SHP77 (cell line): ENCODE results near the gene MACIR.

ENCODE experiments used
- DNase-seq, 2 experiments: peaks; one replicate each; lab custom pipeline; 2025; lab: John Stamatoyannopoulos, UW

Gene MACIR

DNA sequence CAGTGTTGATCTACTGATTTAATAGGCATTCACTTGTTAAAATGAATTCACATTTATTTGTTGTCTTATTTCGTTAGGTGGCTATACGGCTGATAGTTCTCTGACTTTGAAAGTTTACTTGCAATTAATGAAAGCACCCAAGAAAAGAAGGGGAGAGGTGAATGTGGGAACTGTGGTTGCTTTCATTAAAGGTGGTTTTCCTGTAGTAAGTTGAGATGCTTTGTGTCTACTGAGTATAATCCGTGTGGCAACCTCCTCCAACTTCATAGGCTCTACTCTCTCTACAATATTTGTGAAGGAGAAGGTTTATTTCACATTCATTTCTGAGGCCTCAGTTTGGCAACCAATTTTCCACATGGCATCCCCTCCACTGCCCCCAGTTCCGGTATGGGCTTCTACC, 12.8 kb upstream of the MACIR start:
- DNase-seq, result no peak

DNA sequence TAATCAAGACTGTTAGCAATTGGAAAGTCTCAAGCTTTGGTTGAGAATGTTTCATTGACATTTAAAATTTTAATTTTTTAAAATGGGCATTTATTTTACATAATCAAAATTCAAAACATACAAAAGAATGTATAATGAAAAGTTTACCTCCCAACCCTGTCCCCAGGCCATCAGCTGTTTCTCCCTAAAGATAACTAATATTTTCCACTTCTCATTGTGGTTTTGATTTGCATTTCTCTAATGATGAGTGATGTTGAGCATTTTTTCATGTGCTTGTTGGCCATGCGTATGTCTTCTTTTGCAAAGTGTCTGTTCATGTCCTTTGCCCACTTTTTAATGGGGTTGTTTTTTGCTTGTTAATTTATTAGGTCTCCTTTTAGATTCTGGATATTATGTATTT, 11.4 kb upstream of the MACIR start:
- no peak for DNase-seq

DNA sequence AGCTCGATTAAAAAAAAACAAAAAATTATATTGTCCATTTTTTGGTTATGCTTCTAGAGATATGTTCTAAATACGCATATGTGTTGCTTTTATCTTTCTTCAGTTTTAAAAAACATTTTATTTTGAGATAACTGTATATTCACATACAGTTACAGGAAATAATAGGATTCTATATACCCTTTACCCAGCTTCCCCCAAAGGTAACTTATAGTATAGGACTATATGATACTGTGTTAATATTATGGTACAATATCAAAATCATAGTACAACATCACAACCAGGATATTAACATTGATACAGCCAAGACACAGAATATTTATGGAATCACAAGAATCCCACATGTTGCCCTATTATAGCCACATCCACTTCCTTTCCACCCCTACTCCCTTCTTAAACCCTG, 9.5 kb upstream of the MACIR start:
- no peak for DNase-seq

DNA sequence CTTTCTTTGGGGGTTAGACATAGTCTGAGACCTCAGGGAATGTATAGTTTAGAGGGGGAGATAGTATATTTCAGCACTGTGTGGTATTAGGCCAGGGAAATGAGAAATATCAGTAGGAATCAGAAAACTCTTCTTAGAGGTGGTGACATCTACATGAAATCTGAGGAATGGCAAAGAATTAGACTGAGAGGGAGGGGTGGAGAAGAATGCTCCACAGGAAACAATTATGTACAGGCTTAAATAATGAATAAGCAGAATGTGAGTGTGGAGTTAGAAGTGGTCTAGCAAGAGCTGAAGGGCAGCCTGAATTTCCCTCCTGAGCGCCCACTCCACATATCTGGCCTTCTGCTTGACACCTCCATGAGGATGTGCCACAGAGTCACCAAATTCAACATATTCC, 3.6 kb upstream of the MACIR start:
- DNase-seq, result no peak

DNA sequence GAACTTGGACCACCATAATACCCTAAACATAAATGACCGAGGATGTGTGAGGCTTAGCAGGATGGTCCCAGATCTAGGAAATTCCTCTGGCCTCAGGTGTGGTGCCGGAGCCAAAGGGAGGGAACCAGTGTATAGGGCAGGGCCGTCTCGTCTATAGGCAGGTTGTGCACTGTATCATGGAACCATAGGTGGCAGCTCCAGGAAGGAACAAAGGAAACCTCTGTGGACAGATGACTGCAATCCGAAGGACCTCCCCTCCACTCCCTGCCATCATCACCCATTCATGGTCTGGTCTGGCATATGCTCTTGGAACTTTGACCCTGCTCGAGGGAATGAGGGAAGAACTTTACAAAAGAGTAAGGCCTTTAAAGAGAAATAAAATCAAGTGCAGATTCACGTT, 2.9 kb upstream of the MACIR start:
- DNase-seq, result no peak

DNA sequence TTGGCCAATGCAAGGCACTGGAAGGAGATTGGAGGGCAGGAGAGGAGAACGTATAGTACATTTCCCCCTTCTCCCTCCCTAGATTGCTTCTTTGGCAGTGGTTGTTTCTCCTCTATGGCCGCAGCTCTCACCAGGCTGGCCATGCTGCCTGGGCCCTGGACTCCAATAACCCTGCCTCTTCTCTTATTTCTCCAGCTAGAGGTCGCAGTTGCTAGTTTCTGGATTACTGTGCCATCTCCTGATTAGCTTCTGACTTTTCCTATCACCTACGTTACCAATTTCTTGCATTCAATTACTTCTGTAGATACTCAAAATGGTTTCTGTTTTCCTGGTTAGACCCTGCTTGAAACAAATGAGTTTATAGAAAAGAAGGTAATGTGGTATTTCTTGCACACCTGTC, 2.4 kb upstream of the MACIR start:
- DNase-seq, result peak in 1 of 2 experiments; percentile 9

DNA sequence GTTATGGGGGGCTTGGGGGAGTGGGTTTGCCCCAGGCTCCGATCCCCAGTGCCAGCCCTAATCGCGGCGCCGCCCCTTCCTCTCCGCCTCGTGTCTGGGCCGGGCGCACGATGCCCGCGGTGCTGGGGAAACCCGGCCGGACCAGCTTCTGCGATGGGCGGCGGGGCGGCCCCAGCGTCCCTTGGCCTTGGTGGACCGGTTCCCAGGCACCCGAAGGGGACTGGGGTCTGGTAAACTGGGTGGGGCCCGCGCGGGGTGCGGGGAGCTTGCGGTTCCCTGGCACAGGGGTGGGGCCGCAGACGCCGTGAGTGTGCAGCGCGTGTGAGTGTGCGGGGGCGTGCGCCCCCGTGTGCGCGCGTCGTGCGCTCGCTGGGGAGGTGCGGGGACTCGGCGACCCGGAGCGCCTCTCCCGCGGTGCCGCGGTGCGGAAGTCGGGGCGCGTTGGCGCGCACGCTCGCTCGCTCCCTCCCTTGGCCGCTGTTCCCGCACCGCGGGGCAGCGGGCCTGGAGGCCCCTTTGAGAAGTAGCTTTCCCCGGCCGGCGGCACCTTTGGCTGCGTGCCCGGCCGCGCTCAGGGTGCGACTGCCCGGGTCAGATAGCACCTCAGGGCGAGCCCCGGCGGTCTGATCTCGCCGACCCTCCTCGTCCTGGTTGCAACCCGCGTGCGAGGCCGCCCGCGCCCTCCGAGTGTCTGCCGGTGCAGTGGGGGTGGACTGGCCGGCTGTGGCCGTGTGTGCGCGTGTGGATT, 568 bp downstream of the MACIR start:
- peak; percentile 53 to 69 for DNase-seq

DNA sequence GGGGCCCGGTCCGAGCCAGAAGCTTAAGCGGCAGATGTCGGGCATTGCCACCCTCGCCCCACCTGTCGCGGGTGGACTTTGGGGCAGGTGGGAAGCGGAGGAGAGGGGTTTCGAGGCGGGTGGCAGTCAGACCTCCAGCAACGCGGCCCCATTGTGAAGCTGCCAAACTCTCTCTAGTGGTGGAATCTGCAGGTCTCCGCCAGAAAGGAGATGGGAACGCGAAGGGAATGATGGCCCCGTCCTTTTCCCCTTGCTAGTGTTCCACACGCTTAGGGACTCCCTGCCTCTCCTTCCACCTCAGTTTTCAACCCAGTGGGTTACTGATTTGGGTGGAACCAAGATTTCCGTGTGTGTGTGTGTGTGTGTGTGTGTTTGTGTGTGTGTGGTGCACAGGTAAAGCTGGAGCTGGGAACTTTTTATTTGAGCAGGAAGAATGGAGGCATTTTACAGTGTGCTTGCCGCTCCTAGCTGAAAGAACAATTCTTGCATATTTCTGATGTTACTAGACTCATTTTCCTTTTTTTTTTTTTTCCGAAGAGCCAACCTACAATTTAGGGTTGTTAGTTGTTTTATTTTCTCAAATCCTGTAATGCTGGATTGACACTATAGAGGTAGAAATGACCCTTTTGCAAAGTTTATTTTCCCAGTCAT, 1.3 kb downstream of the MACIR start:
- peak; percentile 36 to 53 for DNase-seq

DNA sequence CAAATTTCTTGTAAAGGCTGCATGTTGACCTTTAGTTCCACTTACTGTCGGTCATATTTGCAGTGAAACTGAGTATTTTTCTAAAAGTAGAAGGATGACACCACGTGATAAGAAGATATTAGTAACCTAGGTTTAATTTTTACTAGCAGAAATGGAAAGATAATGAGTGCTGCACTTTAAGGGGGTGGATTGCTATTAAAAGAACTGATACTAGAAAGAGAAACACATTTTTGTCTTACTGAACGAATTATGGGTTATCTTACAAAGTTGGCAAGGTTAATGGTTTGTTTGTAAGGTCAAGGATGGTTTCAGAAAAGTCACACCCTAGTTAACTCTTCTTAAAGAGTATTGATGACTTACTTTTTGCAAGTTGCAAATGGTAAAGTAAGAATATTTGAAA, 2.4 kb downstream of the MACIR start:
- DNase-seq, result no peak

DNA sequence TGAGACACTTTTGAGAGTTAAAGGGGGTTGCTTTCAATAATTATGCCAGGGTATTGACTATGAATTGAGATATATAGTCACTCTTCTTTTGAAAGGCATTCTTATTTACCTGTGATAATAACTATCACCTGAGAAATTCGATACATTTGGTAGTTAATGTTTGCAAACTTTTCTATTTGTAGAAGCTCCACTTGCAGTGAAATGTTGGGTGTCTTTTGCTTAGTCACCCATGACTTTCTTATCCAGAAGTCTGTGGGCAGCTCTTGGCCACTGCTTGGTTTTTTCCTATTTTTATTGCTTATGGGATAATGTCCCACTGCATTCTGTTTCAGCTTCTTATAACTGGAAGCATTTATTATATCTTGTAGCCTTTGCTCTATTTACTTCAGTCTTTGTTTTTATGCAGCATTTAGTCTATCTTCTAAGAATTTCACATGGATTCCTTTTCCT, 3.9 kb downstream of the MACIR start:
- DNase-seq, result no peak

DNA sequence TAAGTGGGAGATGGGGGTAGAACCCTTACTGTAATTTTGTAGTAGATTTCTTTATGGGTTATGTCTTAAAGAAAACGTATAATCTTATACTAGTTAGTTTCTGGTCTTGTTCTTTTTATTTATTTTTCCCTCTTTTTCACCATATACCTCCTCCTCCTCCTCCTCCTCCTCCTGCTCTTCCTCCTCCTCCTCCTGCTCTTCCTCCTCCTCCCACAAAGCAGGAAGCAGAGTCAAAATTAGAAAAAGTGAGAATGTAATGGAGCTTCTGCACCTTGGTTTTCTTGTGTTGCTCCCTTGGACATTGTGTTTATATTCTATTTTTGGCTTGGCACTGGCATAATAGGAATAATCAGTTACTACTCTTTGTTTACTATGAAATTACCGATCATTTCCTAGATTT, 4.5 kb downstream of the MACIR start:
- no peak for DNase-seq

DNA sequence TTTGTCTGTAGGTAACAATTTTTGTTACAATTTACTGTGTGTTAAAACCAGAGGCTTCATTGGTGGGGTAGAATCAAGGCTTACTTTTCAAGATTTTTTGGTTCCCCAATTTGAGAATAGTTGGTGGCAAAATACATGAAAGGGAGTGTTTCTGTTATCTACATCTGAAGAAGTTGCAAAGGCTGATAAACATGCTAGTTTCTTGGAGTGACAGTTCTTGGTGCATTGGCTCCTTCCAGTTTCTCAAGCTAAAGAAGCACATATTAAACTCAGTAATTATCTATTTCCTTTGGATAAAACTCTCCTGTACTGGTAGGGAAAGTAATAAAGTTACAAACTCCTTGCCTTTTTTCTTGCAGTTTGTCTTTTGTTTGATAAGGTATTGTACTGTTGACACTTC, 5.9 kb downstream of the MACIR start:
- DNase-seq, result no peak

DNA sequence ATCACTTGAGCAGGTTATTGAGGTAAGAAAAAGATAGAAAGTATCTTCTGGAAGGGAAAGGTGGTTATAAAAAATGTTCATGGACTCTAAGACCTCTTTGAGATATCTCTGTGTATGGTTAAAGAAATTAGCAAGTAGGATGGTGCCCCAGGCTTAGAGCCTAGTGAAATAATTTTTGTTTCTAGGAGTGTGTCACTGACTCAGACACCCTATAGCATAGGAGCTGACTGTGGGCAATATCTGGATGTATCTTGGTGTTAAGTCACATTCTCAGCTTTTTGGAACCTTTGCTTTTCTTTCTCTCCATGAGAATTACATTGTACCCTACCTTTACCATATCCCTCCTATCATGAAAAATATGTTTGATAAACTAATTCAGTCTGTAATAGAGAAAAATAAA, 12.0 kb downstream of the MACIR start:
- DNase-seq, result no peak

DNA sequence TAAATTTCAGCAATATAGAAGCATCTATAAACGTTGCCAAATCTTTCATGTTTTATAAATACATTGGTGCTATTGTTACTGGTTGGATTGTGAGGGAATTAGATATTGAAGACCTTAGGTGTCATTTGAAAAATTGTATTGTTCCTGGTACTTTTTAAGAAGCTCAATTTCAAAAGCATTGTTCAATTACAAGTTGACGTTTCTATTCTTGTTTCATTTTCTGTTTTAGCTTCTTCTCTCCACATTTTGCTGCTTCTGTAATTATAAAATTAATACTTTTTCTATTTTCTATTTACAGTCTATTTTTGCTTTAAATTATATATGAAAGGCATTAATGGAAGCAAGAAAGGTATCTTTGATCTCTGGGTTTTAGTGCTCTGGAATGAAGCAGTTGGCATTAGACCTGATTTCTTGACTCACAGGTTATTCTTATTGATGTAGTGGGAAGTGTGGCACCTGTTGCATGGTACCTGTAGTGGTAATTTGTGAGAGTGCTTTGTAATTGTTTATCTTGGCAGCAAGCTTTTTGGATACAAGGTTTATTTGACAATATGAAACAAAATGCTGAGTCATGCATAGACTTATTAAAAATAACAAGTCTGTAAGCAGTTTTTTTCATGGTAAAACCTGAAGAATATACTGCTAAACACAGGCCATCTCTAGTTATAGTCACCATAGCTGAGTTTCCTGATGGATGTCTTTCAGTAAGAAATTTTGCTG, 13.2 kb downstream of the MACIR start:
- DNase-seq, result no peak

DNA sequence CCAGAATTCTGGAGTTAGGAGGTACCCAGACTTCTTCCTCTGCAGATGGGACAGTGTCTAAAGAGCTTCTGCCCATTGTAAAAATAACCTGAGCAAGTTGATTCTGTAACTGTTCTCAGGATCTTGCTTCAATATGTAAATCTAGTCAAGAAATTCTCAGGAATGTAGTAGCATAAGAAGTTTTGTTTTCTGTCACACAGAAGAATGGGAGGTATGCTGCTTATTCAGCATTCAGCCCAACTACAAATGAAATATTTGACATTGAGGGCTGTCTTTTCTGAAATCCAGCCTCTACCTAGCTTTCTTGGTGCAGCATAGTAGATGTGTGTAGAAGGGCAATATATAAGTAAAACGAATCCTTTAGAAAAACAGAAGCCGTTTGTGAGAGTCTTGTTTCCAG, 13.8 kb downstream of the MACIR start:
- DNase-seq, result no peak

DNA sequence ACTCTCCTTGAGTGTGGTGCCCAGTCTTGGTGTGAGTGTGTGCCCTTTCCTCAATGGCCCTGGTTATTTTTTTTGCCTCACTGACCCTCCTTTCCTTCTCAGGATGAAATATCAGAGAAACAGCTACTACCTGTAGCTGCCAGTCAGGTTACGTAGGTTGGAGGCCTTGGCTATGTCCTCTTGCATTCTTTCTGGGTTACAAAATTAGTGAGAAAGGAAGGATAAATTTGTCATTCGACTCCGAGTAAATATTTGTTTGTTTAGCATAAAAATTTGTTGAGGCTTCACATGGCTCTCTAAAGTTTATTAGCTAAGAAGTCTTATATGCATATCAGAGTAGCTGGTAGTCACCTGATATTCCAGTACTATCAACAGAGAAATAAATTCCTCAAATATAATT, 15.4 kb downstream of the MACIR start:
- DNase-seq, result no peak

DNA sequence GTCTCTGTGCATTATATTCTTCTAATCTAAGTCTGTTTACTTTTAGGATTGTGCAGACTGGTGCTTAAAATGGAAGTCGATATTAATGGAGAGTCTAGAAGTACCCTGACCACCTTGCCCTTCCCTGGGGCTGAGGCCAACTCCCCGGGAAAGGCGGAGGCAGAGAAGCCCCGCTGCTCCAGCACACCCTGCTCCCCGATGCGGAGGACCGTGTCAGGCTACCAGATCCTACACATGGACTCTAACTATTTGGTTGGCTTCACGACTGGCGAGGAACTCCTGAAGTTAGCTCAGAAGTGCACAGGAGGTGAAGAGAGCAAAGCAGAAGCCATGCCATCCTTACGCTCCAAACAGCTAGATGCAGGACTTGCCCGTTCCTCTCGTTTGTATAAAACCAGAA, 17.3 kb downstream of the MACIR start:
- DNase-seq, result no peak

DNA sequence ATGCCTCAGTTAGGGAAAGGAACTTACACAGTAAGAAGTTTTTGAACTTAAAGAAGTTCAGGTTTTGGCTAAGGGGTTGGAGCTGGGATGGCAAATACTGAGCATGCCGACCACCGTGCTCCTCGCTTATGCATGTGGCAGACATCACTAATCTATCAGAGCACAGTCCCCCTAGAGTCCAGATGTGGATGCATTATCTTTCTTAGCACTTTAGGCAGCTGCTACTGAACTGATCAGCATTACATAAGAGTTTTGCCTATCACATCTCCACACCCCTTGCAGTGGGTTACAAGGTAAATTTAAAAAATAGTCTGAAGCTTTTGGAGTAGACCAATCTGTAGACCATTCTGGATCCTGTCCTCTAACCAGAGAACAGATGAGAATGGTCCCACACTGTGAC, 22.4 kb downstream of the MACIR start:
- DNase-seq, result no peak

DNA sequence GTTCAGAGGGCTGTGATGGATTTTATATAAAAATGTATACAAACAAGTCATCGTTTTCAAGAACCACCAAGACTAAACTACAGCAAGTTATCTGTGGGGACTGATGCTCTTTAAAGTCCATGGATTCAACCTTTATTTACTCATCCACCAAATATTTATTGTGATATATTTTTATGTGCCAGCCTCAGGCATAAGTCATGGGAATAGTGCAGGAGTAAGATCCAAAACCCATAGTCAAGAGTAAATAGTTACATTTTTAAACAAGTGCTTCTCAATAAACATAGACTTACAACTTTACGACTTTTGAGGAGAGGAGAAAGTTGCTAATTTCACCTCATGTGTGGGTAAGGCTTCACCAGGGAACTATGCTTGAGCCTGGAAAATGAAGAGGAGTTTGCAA, 24.6 kb downstream of the MACIR start:
- no peak for DNase-seq

DNA sequence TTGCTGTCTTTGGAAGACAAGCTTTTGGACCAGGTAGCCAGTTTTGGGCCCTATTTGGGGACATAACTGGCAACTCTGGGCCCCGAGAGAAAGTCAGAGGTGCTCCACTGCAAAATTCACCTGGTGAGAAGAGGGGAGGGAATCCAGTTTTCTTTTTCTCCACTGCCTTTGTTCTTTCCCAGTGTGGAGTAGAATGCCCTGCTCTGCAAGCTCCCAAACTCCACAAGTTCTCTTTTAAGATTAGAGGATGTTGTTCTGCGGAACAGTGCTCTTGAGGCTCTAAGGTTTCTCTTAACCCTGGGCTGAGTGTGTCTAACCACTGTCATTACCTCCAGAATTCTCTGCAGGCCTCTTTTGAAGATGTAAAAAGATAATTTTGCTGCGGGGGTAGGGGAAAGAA, 25.3 kb downstream of the MACIR start:
- no peak for DNase-seq

DNA sequence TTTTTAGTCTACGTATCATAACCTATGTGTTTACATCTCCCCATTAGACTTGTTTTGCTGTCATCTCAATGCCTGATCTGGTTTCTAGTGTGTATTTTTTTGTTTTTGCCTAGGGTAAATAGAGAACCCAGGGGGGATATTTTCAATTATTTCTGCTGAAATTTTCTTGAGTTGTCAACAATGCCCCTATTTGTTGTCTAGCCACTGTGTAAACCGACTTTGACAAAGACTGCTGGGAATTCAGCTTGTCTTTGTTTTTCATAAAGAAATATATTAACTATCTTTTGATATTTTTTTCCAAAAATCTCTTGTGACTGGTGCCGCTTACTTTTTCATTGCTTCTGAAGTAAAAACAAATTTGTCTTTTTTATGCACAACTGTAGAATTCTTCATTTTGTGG, 28.1 kb downstream of the MACIR start:
- no peak for DNase-seq

DNA sequence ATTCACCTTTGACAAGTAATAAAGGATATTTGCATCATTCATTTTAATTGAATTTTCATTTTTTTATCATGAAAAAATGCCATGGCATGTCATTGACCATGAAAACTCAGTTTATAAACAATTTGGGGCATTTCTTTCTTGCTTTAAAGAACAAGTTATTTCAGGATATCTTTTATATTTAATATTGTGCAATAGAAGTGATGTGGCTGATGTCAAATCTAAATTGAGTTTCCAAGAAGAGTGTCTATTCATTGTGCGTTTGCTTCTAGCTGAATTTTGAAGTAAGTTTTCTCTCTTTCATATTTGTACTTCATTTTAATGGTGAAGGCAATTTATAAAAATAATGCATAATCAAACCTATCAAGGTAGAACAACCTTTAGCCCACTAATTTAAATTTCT, 30.5 kb downstream of the MACIR start:
- DNase-seq, result no peak

DNA sequence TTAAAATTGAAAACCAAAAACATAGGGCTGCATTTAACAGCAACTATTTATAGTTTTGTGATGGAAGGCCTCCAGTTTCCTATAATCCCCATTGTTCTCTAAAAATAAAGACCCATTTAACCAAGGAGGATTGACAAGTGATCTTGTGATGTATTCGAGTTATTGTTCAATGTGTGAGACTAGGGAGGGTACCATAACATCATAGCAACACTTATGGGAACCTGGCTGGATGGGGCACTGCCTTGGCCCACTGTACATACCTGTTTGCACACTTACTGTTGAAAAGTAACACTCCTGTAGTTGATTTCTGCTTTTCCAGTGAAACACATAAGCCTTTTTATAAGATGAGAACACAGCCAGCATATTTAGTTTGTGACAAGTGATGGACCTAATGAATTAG, 32.3 kb downstream of the MACIR start:
- no peak for DNase-seq
